Small intestine (tissue), 7 donors: ENCODE measurements around the gene TTC39B. TPM values are rescaled to one million over a fixed set of nuclear protein-coding genes. Genes with fewer than 3 reads are reported as not detected.

Source experiments
- DNase-seq, 2 donors: peaks; one replicate each; pipeline versions ENCODE4 v3.0.0 to v3.0.0-alpha.2; 2013
- FAIRE-seq: peaks from 2 replicates; lab custom pipeline; 2012; peaks lifted over from hg19 to GRCh38; lab: Jason Lieb, UNC
- H3K27ac ChIP-seq, 3 donors: one replicate each; pipeline ENCODE4 v1.5.1; 2013; ENCODE audit warnings: low read length in 2 of 3, mild to moderate bottlenecking in 2 of 3, control low read depth in 1 of 3, inconsistent platforms in 1 of 3, low read depth in 1 of 3, moderate library complexity in 1 of 3
- H3K27me3 ChIP-seq, 3 donors: one replicate each; pipeline ENCODE4 v1.6.1; 2013; ENCODE audit warnings: low read length in 3 of 3, inconsistent platforms in 1 of 3; ENCODE audit not compliant: control insufficient read depth in 3 of 3, insufficient read depth in 3 of 3
- H3K36me3 ChIP-seq, 3 donors: one replicate each; pipeline ENCODE4 v1.6.1; 2013; ENCODE audit warnings: low read length in 3 of 3, inconsistent platforms in 1 of 3, low read depth in 1 of 3, mild to moderate bottlenecking in 1 of 3, moderate library complexity in 1 of 3; ENCODE audit not compliant: control insufficient read depth in 3 of 3, insufficient read depth in 2 of 3
- H3K4me1 ChIP-seq, 3 donors: one replicate each; pipeline ENCODE4 v1.6.1; 2013; ENCODE audit warnings: low read length in 2 of 3, inconsistent platforms in 1 of 3, low read depth in 1 of 3, mild to moderate bottlenecking in 1 of 3, moderate library complexity in 1 of 3; ENCODE audit not compliant: control insufficient read depth in 3 of 3, insufficient read depth in 2 of 3
- H3K4me3 ChIP-seq, 3 donors: one replicate each; pipeline ENCODE4 v1.5.1; 2013; ENCODE audit warnings: low read length in 3 of 3, control low read depth in 1 of 3, inconsistent platforms in 1 of 3, low read depth in 1 of 3, mild to moderate bottlenecking in 1 of 3, moderate library complexity in 1 of 3
- H3K9me3 ChIP-seq, 2 donors: one replicate each; pipeline ENCODE4 v1.6.1; 2013; ENCODE audit warnings: low read depth in 1 of 2, low read length in 1 of 2; ENCODE audit not compliant: control insufficient read depth in 2 of 2, insufficient read depth in 1 of 2
- WGBS, 3 donors: extraction: QIAGEN DNeasy Blood & Tissue Kit; methylation state at CpG; one replicate each; pipeline ENCODE4 v1.1.7; 2013; 5-methylcytosine and 5-hydroxymethylcytosine counted together
- polyA plus RNA-seq, 4 donors: library from polyadenylated mRNA; stranded (reverse) in 3 of 4; unstranded in 1 of 4; fragments of 200-250 nt in 3 of 4; fragments of 120-200 nt in 1 of 4; gene quantifications; one replicate each; pipeline versions ENCODE4 v1.2.1 to v1.2.3, GENCODE V29; 2013
- donor health status: healthy with polysubstance abuse.
- donor health status: control.
- donor health status: control.
- donor health status: Bipolar disorder and iron deficiency.
- donor health status: healthy.

TTC39B gene
- polyA plus RNA-seq, 4 donors, result 4.8 to 33.6 (median 6.2) TPM

GRCh38 chr9:15213249-15213648, 93.8 kb downstream of the TTC39B start:
- Histone ChIP-seq H3K27me3 (no peaks in the 10 kb centered on the region), H3K4me3 (no peak overlapping the region), H3K27ac (no peak overlapping the region), H3K4me1 (peaks cover 0 to 11% (median 11%) of the 10 kb centered on the region in 3 donors), H3K36me3 (peaks cover 3 to 6% (median 5%) of the 10 kb centered on the region in 3 donors), H3K9me3 (no peaks in the 10 kb centered on the region)
- FAIRE-seq, result no peak
- peak; percentile 64 to 71 for DNase-seq
- 16 to 61% (median 35%) methylated on average over 5 of the region's 5 CpGs for WGBS, 3 donors

GRCh38 chr9:15211815-15212495, 95.1 kb downstream of the TTC39B start:
- no peaks in the 10 kb centered on the region for H3K27me3 ChIP-seq
- H3K4me1 ChIP-seq, result peaks cover 0 to 11% (median 11%) of the 10 kb centered on the region in 3 donors
- peaks cover 5 to 9% (median 5%) of the 10 kb centered on the region in 3 donors for H3K36me3 ChIP-seq
- FAIRE-seq (no peak), DNase-seq (peak in 1 of 2 donors; percentile 36)
- peak overlapping the region in 1 of 3 donors; percentile 2 for H3K27ac ChIP-seq
- H3K9me3 ChIP-seq, result no peaks in the 10 kb centered on the region
- no peak overlapping the region for H3K4me3 ChIP-seq
- 70 to 76% (median 73%) methylated on average over 4 of the region's 4 CpGs for WGBS, 3 donors

- FAIRE-seq (no peak), DNase-seq (peak; percentile 77 to 82)
- WGBS, 3 donors, result 36 to 46% (median 41%) methylated on average over 6 of the region's 6 CpGs
- peaks cover 5 to 9% (median 5%) of the 10 kb centered on the region in 3 donors for H3K36me3 ChIP-seq
- H3K27me3 ChIP-seq, result no peaks in the 10 kb centered on the region
- no peak overlapping the region for H3K4me3 ChIP-seq
- H3K27ac ChIP-seq, result peak overlapping the region in 2 of 3 donors; percentile 2 to 54
- peaks cover 0 to 11% (median 11%) of the 10 kb centered on the region in 3 donors for H3K4me1 ChIP-seq
- H3K9me3 ChIP-seq, result no peaks in the 10 kb centered on the region
These were observed 95.7 kb downstream of the TTC39B start for GRCh38 chr9:15211160-15211814.

GRCh38 chr9:15206903-15207696, 99.9 kb downstream of the TTC39B start:
- Histone ChIP-seq H3K4me1 (peaks cover 0 to 6% (median 5%) of the 10 kb centered on the region in 3 donors), H3K36me3 (peaks cover 9 to 19% (median 10%) of the 10 kb centered on the region in 3 donors), H3K27me3 (no peaks in the 10 kb centered on the region), H3K4me3 (no peak overlapping the region), H3K27ac (no peak overlapping the region), H3K9me3 (no peaks in the 10 kb centered on the region)
- DNase-seq (no peak), FAIRE-seq (no peak)
- WGBS, 3 donors, result 70 to 88% (median 77%) methylated on average over 3 of the region's 3 CpGs

GRCh38 chr9:15205632-15206420, 101.2 kb downstream of the TTC39B start:
- no peaks in the 10 kb centered on the region for H3K4me1 ChIP-seq
- H3K36me3 ChIP-seq, result peaks cover 6 to 19% (median 12%) of the 10 kb centered on the region in 3 donors
- H3K4me3 ChIP-seq, result no peak overlapping the region
- DNase-seq (no peak), FAIRE-seq (no peak)
- no peaks in the 10 kb centered on the region for H3K9me3 ChIP-seq
- no peak overlapping the region for H3K27ac ChIP-seq
- H3K27me3 ChIP-seq, result no peaks in the 10 kb centered on the region
- 88 to 97% (median 91%) methylated on average over 7 of the region's 7 CpGs for WGBS, 3 donors

- Histone ChIP-seq H3K4me1 (no peaks in the 10 kb centered on the region), H3K4me3 (no peak overlapping the region), H3K27ac (no peak overlapping the region), H3K27me3 (no peaks in the 10 kb centered on the region), H3K36me3 (peaks cover 3 to 23% (median 10%) of the 10 kb centered on the region in 3 donors), H3K9me3 (no peaks in the 10 kb centered on the region)
- DNase-seq, result no peak
- 72 to 81% (median 78%) methylated on average over 3 of the region's 3 CpGs for WGBS, 3 donors
- no peak for FAIRE-seq
These were observed 103.4 kb downstream of the TTC39B start for GRCh38 chr9:15203581-15203980.

- Histone ChIP-seq H3K27ac (no peak overlapping the region), H3K9me3 (peaks cover 0 to 4% of the 10 kb centered on the region in 2 donors), H3K4me3 (no peak overlapping the region), H3K27me3 (no peaks in the 10 kb centered on the region), H3K4me1 (no peaks in the 10 kb centered on the region), H3K36me3 (peaks cover 7 to 23% (median 12%) of the 10 kb centered on the region in 3 donors)
- no peak for DNase-seq
- FAIRE-seq, result no peak
- 94 to 98% (median 97%) methylated on average over 3 of the region's 3 CpGs for WGBS, 3 donors
These were observed 106.9 kb downstream of the TTC39B start for GRCh38 chr9:15200111-15200510.
